SK-N-SH (cell line): Measurements from ENCODE around the gene CCDC148. TPM values are rescaled to one million over a fixed set of nuclear protein-coding genes. Genes with fewer than 3 reads are reported as not detected.
"Not testable (repeated sequence)": the region's sequence is repeated elsewhere in the genome, so short reads cannot be mapped to it uniquely, and the experiment has no call there.

Experiments used
- CTCF ChIA-PET: fragments of 300-600, 350-600 bp; formaldehyde crosslinking; extraction: SDS; loops from one replicate; lab custom pipeline; 2021; lab: Yijun Ruan, JAX
- POLR2A ChIA-PET: fragments of 350-600 bp; sonication (Branson Sonifier 250); formaldehyde crosslinking; extraction: SDS; loops from one replicate; lab custom pipeline; 2020; ENCODE audit warnings: antibody characterized with exemption, inconsistent platforms; lab: Yijun Ruan, JAX
- DNase-seq: peaks from one replicate; pipeline ENCODE4 v3.0.0; 2012
- H2AFZ ChIP-seq: fragments of 200-600 bp; sonication (generic); 2 replicates; pipeline ENCODE4 v1.8.1; 2016; ENCODE audit warnings: antibody characterized with exemption, mild to moderate bottlenecking, low read depth
- H3F3A ChIP-seq: fragments of 200-600 bp; sonication (generic); replicated peaks from 2 replicates; pipeline ENCODE3; 2016; ENCODE audit warnings: antibody characterized with exemption, mild to moderate bottlenecking; ENCODE audit not compliant: insufficient read depth
- H3K27ac ChIP-seq, 2 experiments: fragments of 200-500 bp in 1 of 2; fragments of 200-600 bp in 1 of 2; sonication (Bioruptor generic) in 1 of 2; sonication (generic), shearing (Covaris generic) in 1 of 2; 2 replicates each; pipeline versions ENCODE4 v1.5.1 to v1.6.1; 2014 to 2016; ENCODE audit warnings: low read depth in 2 of 2, inconsistent platforms in 1 of 2, low read length in 1 of 2, mild to moderate bottlenecking in 1 of 2, mixed read lengths in 1 of 2
- H3K27me3 ChIP-seq: fragments of 200-600 bp; sonication (generic), shearing (Covaris generic); 2 replicates; pipeline ENCODE4 v1.6.1; 2016; ENCODE audit warnings: mixed run types; ENCODE audit not compliant: insufficient read depth
- H3K36me3 ChIP-seq, 2 experiments: fragments of 200-500 bp in 1 of 2; fragments of 200-600 bp in 1 of 2; sonication (Bioruptor generic) in 1 of 2; sonication (generic) in 1 of 2; replicated peaks in 1 of 2; 2 replicates each; pipeline versions ENCODE3 to v1.5.1; 2014 to 2016; ENCODE audit warnings: low read length in 1 of 2, mild to moderate bottlenecking in 1 of 2; ENCODE audit not compliant: insufficient read depth in 2 of 2, control insufficient read depth in 1 of 2
- H3K4me1 ChIP-seq, 2 experiments: fragments of 200-500 bp in 1 of 2; fragments of 200-600 bp in 1 of 2; sonication (Bioruptor generic) in 1 of 2; sonication (generic), shearing (Covaris generic) in 1 of 2; 2 replicates each; pipeline versions ENCODE4 v1.5.1 to v1.6.1; 2014 to 2016; ENCODE audit warnings: low read depth in 1 of 2, low read length in 1 of 2, mixed run types in 1 of 2; ENCODE audit not compliant: insufficient read depth in 2 of 2, control insufficient read depth in 1 of 2
- H3K4me2 ChIP-seq: fragments of 200-600 bp; sonication (generic), shearing (Covaris generic); 2 replicates; pipeline ENCODE4 v1.6.1; 2017; ENCODE audit warnings: mixed run types
- H3K4me3 ChIP-seq, 2 experiments: fragments of 200-500 bp in 1 of 2; fragments of 200-600 bp in 1 of 2; sonication (Bioruptor generic) in 1 of 2; sonication (generic), shearing (Covaris generic) in 1 of 2; 2 replicates each; pipeline versions ENCODE4 v1.5.1 to v1.8.1; 2014 to 2016; ENCODE audit warnings: low read depth in 2 of 2, inconsistent platforms in 1 of 2, low read length in 1 of 2, mild to moderate bottlenecking in 1 of 2, mixed read lengths in 1 of 2, moderate library complexity in 1 of 2
- H3K79me2 ChIP-seq: fragments of 200-600 bp; sonication (generic); 2 replicates; pipeline ENCODE4 v1.8.1; 2017; ENCODE audit warnings: mild to moderate bottlenecking; ENCODE audit not compliant: insufficient read depth
- H3K9ac ChIP-seq: fragments of 200-600 bp; sonication (generic); 2 replicates; pipeline ENCODE4 v1.6.1; 2017; ENCODE audit warnings: mixed run types
- H3K9me2 ChIP-seq: fragments of 200-600 bp; sonication (generic); 2 replicates; pipeline ENCODE4 v1.6.1; 2017; ENCODE audit warnings: mixed run types
- H3K9me3 ChIP-seq: fragments of 200-600 bp; sonication (generic); 2 replicates; pipeline ENCODE4 v1.6.1; 2017; ENCODE audit warnings: mixed run types, mild to moderate bottlenecking, moderate library complexity
- H4K20me1 ChIP-seq: fragments of 200-600 bp; sonication (generic); 2 replicates; pipeline ENCODE4 v1.6.1; 2017; ENCODE audit warnings: mild to moderate bottlenecking, mixed run types; ENCODE audit not compliant: insufficient read depth
- ELF1 ChIP-seq: IDR thresholded peaks from 2 replicates; pipeline ENCODE4 v1.4.0; 2012
- GATA2 ChIP-seq: sonication (generic); formaldehyde crosslinking; IDR thresholded peaks from 2 replicates; pipeline ENCODE4 v1.5.0; 2020; ENCODE audit warnings: mild to moderate bottlenecking, missing genetic modification reagents
- MAX ChIP-seq: IDR thresholded peaks from 2 replicates; pipeline ENCODE4 v1.4.0; 2012; ENCODE audit warnings: low read depth
- MEF2A ChIP-seq: IDR thresholded peaks from 2 replicates; pipeline ENCODE4 v1.4.0; 2012; ENCODE audit warnings: low read depth, borderline replicate concordance
- MXI1 ChIP-seq: IDR thresholded peaks from 2 replicates; pipeline ENCODE4 v1.6.1; 2012; ENCODE audit warnings: mild to moderate bottlenecking, low read depth, low read length, improper control_type of control experiment
- TAF1 ChIP-seq: IDR thresholded peaks from 2 replicates; pipeline ENCODE4 v1.6.1; 2012; ENCODE audit warnings: low read depth, mild to moderate bottlenecking, low read length, moderate library complexity, borderline replicate concordance
- TCF12 ChIP-seq: IDR thresholded peaks from 2 replicates; pipeline ENCODE4 v1.4.0; 2012
- TEAD4 ChIP-seq: IDR thresholded peaks from 2 replicates; pipeline ENCODE4 v1.4.0; 2012; ENCODE audit warnings: mild to moderate bottlenecking, borderline replicate concordance; ENCODE audit not compliant: insufficient read depth
- WGBS: methylation state at CpG from one replicate; pipeline ENCODE4 v1.1.6; 2017; ENCODE audit warnings: low lambda C conversion rate; 5-methylcytosine and 5-hydroxymethylcytosine counted together
- polyA plus RNA-seq, 3 experiments: library from polyadenylated mRNA; depleted of rRNA; stranded (reverse); fragments of >200 nt; gene quantifications; 2 replicates each; pipeline ENCODE4 v1.2.3, GENCODE V29; 2012
- TF ChIP-seq, protein P1 (sequence below): IDR thresholded peaks from 2 replicates; pipeline ENCODE4; 2012

Gene CCDC148
- polyA plus RNA-seq, 1 of the 3 experiments (the other 2 are of a cell fraction) = 0.18 TPM

DNA sequence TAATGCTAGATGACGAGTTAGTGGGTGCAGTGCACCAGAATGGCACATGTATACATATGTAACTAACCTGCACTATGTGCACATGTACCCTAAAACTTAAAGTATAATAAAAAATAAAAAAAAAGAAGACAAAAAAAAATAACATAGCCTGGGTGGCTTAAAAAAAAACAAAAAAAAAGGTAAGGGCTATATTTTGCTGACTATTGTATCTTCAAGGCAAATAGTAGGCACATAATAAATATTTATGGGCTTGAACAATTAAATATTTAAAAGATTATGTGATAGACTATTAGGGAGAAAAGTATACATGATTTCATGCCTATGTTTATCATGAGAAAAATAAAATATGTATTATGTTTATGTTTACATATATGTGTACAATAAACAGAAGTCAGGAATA, 99.4 kb downstream of the CCDC148 start:
- DNase-seq = no peak
- POLR2A ChIA-PET = no interaction called here
- Histone ChIP-seq H3K4me3 (no peak overlapping the region), H3K79me2 (no peaks in the 10 kb centered on the region), H3K27ac (no peak overlapping the region), H3K4me1 (no peaks in the 10 kb centered on the region), H3K9me3 (no peaks in the 10 kb centered on the region), H3K4me2 (no peak overlapping the region), H3K9ac (no peak overlapping the region), H3K9me2 (no peaks in the 10 kb centered on the region), H3K27me3 (no peaks in the 10 kb centered on the region), H4K20me1 (no peaks in the 10 kb centered on the region), H3K36me3 (no peaks in the 10 kb centered on the region), H2AFZ (no peak overlapping the region), H3F3A (no peaks in the 10 kb centered on the region)
- WGBS = 14% methylated on average over 1 of the region's 1 CpG
- TF ChIP-seq MAX = no peak
- no peak for TF ChIP-seq MXI1
- TF ChIP-seq MEF2A = no peak
- TF ChIP-seq, protein P1, sequence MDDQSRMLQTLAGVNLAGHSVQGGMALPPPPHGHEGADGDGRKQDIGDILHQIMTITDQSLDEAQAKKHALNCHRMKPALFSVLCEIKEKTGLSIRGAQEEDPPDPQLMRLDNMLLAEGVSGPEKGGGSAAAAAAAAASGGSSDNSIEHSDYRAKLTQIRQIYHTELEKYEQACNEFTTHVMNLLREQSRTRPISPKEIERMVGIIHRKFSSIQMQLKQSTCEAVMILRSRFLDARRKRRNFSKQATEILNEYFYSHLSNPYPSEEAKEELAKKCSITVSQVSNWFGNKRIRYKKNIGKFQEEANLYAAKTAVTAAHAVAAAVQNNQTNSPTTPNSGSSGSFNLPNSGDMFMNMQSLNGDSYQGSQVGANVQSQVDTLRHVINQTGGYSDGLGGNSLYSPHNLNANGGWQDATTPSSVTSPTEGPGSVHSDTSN = no peak
- TF ChIP-seq TAF1 = no peak
- TF ChIP-seq ELF1 = no peak
- TF ChIP-seq TCF12 = no peak
- TF ChIP-seq GATA2 = no peak
- TF ChIP-seq TEAD4 = no peak
- CTCF ChIA-PET = no interaction called here

DNA sequence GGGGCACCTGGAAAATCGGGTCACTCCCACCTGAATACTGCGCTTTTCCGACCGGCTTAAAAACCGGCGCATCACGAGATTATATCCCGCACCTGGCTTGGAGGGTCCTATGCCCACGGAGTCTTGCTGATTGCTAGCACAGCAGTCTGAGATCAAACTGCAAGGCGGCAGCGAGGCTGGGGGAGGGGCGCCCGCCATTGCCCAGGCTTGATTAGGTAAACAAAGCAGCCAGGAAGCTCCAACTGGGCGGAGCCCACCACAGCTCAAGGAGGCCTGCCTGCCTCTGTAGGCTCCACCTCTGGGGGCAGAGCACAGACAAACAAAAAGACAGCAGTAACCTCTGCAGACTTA, 105.1 kb downstream of the CCDC148 start:
- H4K20me1 ChIP-seq, H3K36me3 ChIP-seq, H3K9ac ChIP-seq, H2AFZ ChIP-seq, CTCF ChIA-PET, H3K4me2 ChIP-seq, H3K27ac ChIP-seq, POLR2A ChIA-PET, H3K79me2 ChIP-seq, H3K4me3 ChIP-seq, H3K4me1 ChIP-seq, H3K9me2 ChIP-seq, DNase-seq, H3K27me3 ChIP-seq, H3K9me3 ChIP-seq, H3F3A ChIP-seq: not testable (repeated sequence)
- no CpG with 5 or more reads among the region's 14 CpGs for WGBS

GRCh38 chr2:158350751-158351465, 105.6 kb downstream of the CCDC148 start:
- H3K36me3 ChIP-seq, H3K9me3 ChIP-seq, H3K4me3 ChIP-seq, H3K79me2 ChIP-seq, H4K20me1 ChIP-seq, H3K9me2 ChIP-seq, H3K9ac ChIP-seq, CTCF ChIA-PET, H3K4me2 ChIP-seq, H3K27me3 ChIP-seq, H3K27ac ChIP-seq, H3F3A ChIP-seq, H2AFZ ChIP-seq, H3K4me1 ChIP-seq, DNase-seq, POLR2A ChIA-PET: not testable (repeated sequence)
- WGBS = 88% methylated on average over 18 of the region's 20 CpGs
